Urinary bladder (tissue), 4 donors: ENCODE data around the gene NDUFA6. TPM values are rescaled to one million over a fixed set of nuclear protein-coding genes. Genes with fewer than 3 reads are reported as not detected.

Source experiments
- DNase-seq: peaks from one replicate; pipeline ENCODE4 v3.0.0-alpha.2; 2015; ENCODE audit errors: extremely low spot score
- H3K27ac ChIP-seq: one replicate; pipeline ENCODE4 v1.5.1; 2013; ENCODE audit warnings: low read depth, mild to moderate bottlenecking, moderate library complexity
- H3K36me3 ChIP-seq: one replicate; pipeline ENCODE4 v1.6.1; 2013; ENCODE audit warnings: mild to moderate bottlenecking, moderate library complexity; ENCODE audit not compliant: insufficient read depth
- H3K4me1 ChIP-seq: one replicate; pipeline ENCODE4 v1.6.1; 2013; ENCODE audit warnings: mild to moderate bottlenecking, moderate library complexity; ENCODE audit not compliant: insufficient read depth
- H3K4me3 ChIP-seq: one replicate; pipeline ENCODE4 v1.5.1; 2013; ENCODE audit warnings: low read depth, low read length
- WGBS: extraction: QIAGEN DNeasy Blood & Tissue Kit; methylation state at CpG from one replicate; pipeline ENCODE4 v1.1.7; 2013; 5-methylcytosine and 5-hydroxymethylcytosine counted together
- polyA plus RNA-seq: library from polyadenylated mRNA; stranded (reverse); fragments of 200-250 nt; gene quantifications from one replicate; pipeline ENCODE4 v1.2.3, GENCODE V29; 2013
- small RNA-seq: library from RNA; depleted of rRNA; stranded (forward); fragments of <200 nt; gene quantifications from one replicate; pipeline ENCODE3, GENCODE V24; 2014
- total RNA-seq: library from RNA; depleted of rRNA; stranded (reverse); fragments of >200 nt; gene quantifications from one replicate; pipeline ENCODE4 v1.2.3, GENCODE V29; 2014
- donor health status: healthy with polysubstance abuse.
- donor health status: healthy.

The NDUFA6 gene
- total and polyA plus RNA-seq, 2 donors: 54.0 to 118 TPM

DNA sequence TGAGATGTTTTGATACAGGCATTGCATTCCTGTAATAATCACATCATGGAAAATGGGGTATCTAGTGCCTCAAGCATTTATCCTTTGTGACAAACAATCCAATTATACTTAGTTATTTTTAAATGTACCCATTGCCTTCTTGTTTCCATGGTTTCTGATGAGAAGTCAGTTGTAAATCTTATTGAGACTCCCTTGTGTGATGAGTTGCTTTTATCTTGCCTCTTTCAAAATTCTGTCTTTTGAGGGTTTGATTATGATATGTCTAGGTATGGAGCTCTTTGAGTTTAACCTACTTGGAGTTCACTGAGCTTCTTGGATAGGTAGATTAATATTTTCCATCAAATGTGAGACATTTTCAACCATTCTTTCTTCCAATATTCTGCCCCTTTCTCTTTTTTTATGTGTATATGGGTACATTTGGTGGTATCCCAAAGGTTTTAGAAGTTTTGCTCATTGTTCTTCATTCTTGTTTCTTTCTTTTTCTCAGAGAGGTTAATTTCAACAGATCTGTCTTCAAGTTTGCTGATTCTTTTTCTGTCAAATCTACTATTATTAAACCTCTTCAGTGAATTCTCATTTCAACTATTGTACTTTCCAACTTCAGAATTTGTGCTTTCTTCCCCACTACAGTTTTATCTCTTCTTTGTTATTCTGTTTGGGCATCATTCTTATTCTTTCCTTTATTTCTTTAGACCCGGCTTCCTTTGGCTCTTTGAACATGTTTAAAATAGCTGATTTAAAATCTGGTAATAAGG, 33.6 kb downstream of the NDUFA6 start:
- Histone ChIP-seq H3K4me1 (no peaks in the 10 kb centered on the region), H3K4me3 (no peak overlapping the region), H3K27ac (no peak overlapping the region), H3K36me3 (no peaks in the 10 kb centered on the region)
- WGBS: 97% methylated on average over 1 of the region's 1 CpG
- DNase-seq: no peak

DNA sequence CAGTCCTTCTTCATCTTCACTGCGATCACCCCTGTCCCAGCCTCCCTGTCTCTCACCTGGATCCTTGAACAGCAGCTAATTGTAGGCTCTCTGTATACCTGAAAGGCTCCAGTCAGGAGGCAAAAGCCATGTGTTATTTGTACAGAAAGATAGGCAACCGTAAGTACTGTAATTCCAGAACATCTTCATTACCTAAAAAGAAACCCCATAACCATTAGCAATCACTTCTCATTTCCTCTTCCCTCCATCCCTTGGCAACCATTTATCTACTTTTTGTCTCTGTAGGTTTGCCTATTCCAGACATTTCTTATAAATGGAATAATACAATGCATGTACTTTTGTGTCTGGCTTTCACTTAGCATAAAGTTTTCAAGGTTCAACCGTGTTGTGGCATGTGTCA, 37.8 kb downstream of the NDUFA6 start:
- no peaks in the 10 kb centered on the region for H3K4me1 ChIP-seq
- no peak overlapping the region for H3K4me3 ChIP-seq
- whole genome bisulfite sequencing: 86% methylated on average over 3 of the region's 3 CpGs

DNA sequence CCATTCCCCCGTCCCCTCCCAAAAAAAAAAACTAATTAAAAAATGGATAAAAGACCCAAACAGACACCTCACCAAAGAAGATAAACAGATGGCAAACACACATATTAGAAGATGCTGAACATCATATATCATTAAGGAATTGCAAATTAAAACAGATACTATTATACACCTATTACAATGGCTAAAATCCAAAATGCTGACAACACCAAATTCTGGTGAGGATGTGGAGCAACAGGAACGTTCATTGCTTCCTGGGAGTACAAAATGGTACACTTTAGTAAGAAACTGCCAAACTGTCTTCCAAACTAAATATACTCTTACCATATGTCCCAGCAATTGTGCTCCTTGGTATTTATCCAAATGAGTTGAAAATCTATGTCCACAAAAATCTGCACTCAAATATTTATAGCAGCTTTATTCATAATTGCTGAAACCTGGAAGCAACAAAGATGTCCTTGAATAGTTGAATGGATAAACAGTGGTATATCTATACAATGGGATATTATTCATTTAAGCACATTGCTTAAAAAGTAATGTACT, 39.9 kb downstream of the NDUFA6 start:
- DNase-seq: no peak
- Histone ChIP-seq H3K4me1 (no peaks in the 10 kb centered on the region), H3K36me3 (peaks cover 2% of the 10 kb centered on the region), H3K4me3 (no peak overlapping the region), H3K27ac (no peak overlapping the region)
- 71% methylated on average over 2 of the region's 2 CpGs for WGBS

More for the DNA sequence above, 37.8 kb downstream of the NDUFA6 start:
- Histone ChIP-seq H3K36me3 (peaks cover 2% of the 10 kb centered on the region), H3K27ac (no peak overlapping the region)
- no peak for DNase-seq

DNA sequence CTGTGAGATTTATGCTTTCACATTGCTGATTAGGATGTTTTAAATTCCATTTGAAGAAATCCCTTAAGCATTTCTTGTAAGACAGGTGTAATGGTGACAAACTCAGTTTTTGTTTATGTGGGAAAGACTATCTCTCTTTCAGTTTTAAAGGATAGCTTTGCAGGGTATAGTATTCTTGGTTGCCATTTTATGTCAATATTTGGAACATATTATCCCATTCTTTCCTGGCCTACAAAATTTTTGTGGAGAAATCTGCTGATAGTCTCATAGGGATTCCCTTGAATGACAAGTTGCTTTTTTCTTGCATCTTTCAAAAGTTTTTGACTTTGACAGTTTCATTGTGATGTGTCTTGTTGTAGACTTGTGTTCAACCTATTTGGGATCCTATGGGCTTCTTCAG, 48.8 kb downstream of the NDUFA6 start:
- H3K36me3 ChIP-seq: no peaks in the 10 kb centered on the region
- no peak overlapping the region for H3K4me3 ChIP-seq
- H3K27ac ChIP-seq: no peak overlapping the region
- no peaks in the 10 kb centered on the region for H3K4me1 ChIP-seq
- no peak for DNase-seq

DNA sequence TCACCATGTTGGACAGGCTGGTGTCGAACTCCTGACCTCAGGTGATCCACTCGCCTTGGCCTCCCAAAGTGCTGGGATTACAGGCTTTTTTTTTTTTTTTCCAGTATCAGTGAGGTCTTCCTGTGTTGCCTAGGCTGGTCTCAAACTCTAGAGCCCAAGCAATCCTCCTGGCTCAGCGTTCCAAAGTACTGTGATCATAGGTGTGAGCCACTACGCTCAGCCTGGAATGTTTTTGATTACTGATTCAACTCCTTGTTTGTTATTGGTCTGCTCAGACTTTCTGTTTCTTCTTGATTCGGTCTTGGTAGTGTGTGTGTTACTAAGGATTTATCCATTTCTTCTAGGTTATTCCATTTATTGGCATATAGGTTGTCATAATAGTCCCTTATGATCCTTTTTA, 51.3 kb downstream of the NDUFA6 start:
- WGBS: 93% methylated on average over 5 of the region's 5 CpGs
- H3K4me3 ChIP-seq: no peak overlapping the region

More for the DNA sequence above, 51.3 kb downstream of the NDUFA6 start:
- no peak for DNase-seq
- Histone ChIP-seq H3K36me3 (no peaks in the 10 kb centered on the region), H3K4me1 (no peaks in the 10 kb centered on the region), H3K27ac (no peak overlapping the region)

Small RNAs within 50 kb of the gene (small RNA-seq; reads per million reads assigned to genes)
- gene SNORD13P1: not detected

Other genes starting within 250 kb of the NDUFA6 start
- gene SHISA8, start 175.7 kb downstream of the NDUFA6 start, total RNA-seq: not detected
- gene SHISA8, start 175.7 kb downstream of the NDUFA6 start, polyA plus RNA-seq: not detected
- 0.53 TPM for gene TNFRSF13C, start 164.0 kb downstream of the NDUFA6 start, total RNA-seq
- 0.06 TPM for gene TNFRSF13C, start 164.0 kb downstream of the NDUFA6 start, polyA plus RNA-seq
- 6.2 TPM for gene CENPM, start 143.6 kb downstream of the NDUFA6 start, total RNA-seq
- gene CENPM, start 143.6 kb downstream of the NDUFA6 start, polyA plus RNA-seq: 1.1 TPM
- gene SEPTIN3, start 121.3 kb downstream of the NDUFA6 start, total RNA-seq: 1.7 TPM
- 0.49 TPM for gene SEPTIN3, start 121.3 kb downstream of the NDUFA6 start, polyA plus RNA-seq
- gene WBP2NL, start 92.0 kb downstream of the NDUFA6 start, total RNA-seq: 5.2 TPM
- gene WBP2NL, start 92.0 kb downstream of the NDUFA6 start, polyA plus RNA-seq: 0.98 TPM
- gene NAGA, start 20.0 kb downstream of the NDUFA6 start, total RNA-seq: 38.6 TPM
- 30.9 TPM for gene NAGA, start 20.0 kb downstream of the NDUFA6 start, polyA plus RNA-seq
- 26.0 TPM for gene PHETA2, start 16.5 kb downstream of the NDUFA6 start, total RNA-seq
- 17.3 TPM for gene PHETA2, start 16.5 kb downstream of the NDUFA6 start, polyA plus RNA-seq
- gene SMDT1, start 11.1 kb downstream of the NDUFA6 start, total RNA-seq: 10.0 TPM
- gene SMDT1, start 11.1 kb downstream of the NDUFA6 start, polyA plus RNA-seq: 86.1 TPM
- gene CYP2D6, start 40.0 kb upstream of the NDUFA6 start, total RNA-seq: 0.48 TPM
- gene CYP2D6, start 40.0 kb upstream of the NDUFA6 start, polyA plus RNA-seq: 0.61 TPM
- 19.5 TPM for gene TCF20, start 179.9 kb upstream of the NDUFA6 start, total RNA-seq
- 14.0 TPM for gene TCF20, start 179.9 kb upstream of the NDUFA6 start, polyA plus RNA-seq